ENCODE results near the gene TNS2.
A peak's percentile ranks its signal among the peaks of the same experiment; 100 is the strongest.

- TF ChIP-seq ZBTB40 (IDR thresholded peaks at IDR 0.05; ENCODE audit: borderline replicate concordance) (peak; percentile 34; the same call in 1 of the 2 replicates), SKIL (IDR thresholded peaks at IDR 0.05; ENCODE audit: low read depth, poor library complexity, severe bottlenecking) (no peak), ZNF217 (IDR thresholded peaks at IDR 0.05) (no peak), ZNF622 (IDR thresholded peaks at IDR 0.05) (no peak)
Observed at GRCh38 chr12:53046655-53047220, 3.1 kb upstream of the TNS2 start.

Measured in GM12878 (cell line).